HEK293 (cell line): ENCODE measurements around the gene ZBED4.
A peak's percentile ranks its signal among the peaks of the same experiment; 100 is the strongest.

Experiments
- HOXA7 ChIP-seq: sonication (generic); formaldehyde crosslinking; IDR thresholded peaks from 2 replicates; pipeline ENCODE4 v1.8.1; 2022; ENCODE audit warnings: missing genetic modification reagents, borderline replicate concordance
- KLF1 ChIP-seq: fragments of 450-650 bp; formaldehyde crosslinking; IDR thresholded peaks from 2 replicates; pipeline ENCODE4 v1.5.1; 2016; ENCODE audit warnings: missing biosample characterization, missing genetic modification characterization
- KLF9 ChIP-seq: fragments of 450-650 bp; formaldehyde crosslinking; IDR thresholded peaks from 2 replicates; pipeline ENCODE4 v1.5.1; 2016; ENCODE audit warnings: missing biosample characterization, missing genetic modification characterization, low read depth
- MEIS1 ChIP-seq: sonication (generic); formaldehyde crosslinking; IDR thresholded peaks from 2 replicates; pipeline ENCODE4 v1.8.1; 2022; ENCODE audit warnings: missing genetic modification reagents, mild to moderate bottlenecking, borderline replicate concordance
- MZF1 ChIP-seq: fragments of 450-650 bp; formaldehyde crosslinking; IDR thresholded peaks from 2 replicates; pipeline ENCODE4 v1.5.1; 2017; ENCODE audit warnings: missing biosample characterization, missing genetic modification characterization, borderline replicate concordance
- PRDM1 ChIP-seq: fragments of 450-650 bp; formaldehyde crosslinking; IDR thresholded peaks from 2 replicates; pipeline ENCODE4; 2016; ENCODE audit warnings: missing biosample characterization, missing genetic modification characterization
- SP3 ChIP-seq: fragments of 450-650 bp; formaldehyde crosslinking; IDR thresholded peaks from 2 replicates; pipeline ENCODE4 v1.5.1; 2016; ENCODE audit warnings: missing biosample characterization, missing genetic modification characterization
- ZBTB1 ChIP-seq: fragments of 450-650 bp; formaldehyde crosslinking; IDR thresholded peaks from 2 replicates; pipeline ENCODE4 v1.5.1; 2016; ENCODE audit warnings: missing biosample characterization, missing genetic modification characterization
- ZBTB48 ChIP-seq: fragments of 450-650 bp; formaldehyde crosslinking; IDR thresholded peaks from 2 replicates; pipeline ENCODE4 v1.5.1; 2016; ENCODE audit warnings: missing biosample characterization, missing genetic modification characterization
- ZFHX2 ChIP-seq: fragments of 450-650 bp; formaldehyde crosslinking; conservative IDR thresholded peaks from 2 replicates; pipeline ENCODE4 v1.5.1; 2016; ENCODE audit warnings: missing biosample characterization, missing genetic modification characterization
- ZFP3 ChIP-seq: fragments of 450-650 bp; formaldehyde crosslinking; IDR thresholded peaks from 2 replicates; pipeline ENCODE4 v1.5.1; 2016; ENCODE audit warnings: low read depth, missing biosample characterization, missing genetic modification characterization
- ZFP37 ChIP-seq: fragments of 450-650 bp; formaldehyde crosslinking; IDR thresholded peaks from 2 replicates; pipeline ENCODE4 v1.5.1; 2016; ENCODE audit warnings: missing biosample characterization, missing genetic modification characterization
- ZNF175 ChIP-seq: fragments of 450-650 bp; formaldehyde crosslinking; IDR thresholded peaks from 2 replicates; pipeline ENCODE4 v1.5.1; 2016; ENCODE audit warnings: missing biosample characterization, missing genetic modification characterization
- ZNF19 ChIP-seq: fragments of 450-650 bp; formaldehyde crosslinking; IDR thresholded peaks from 2 replicates; pipeline ENCODE4; 2016; ENCODE audit warnings: missing biosample characterization, missing genetic modification characterization, low read depth
- ZNF2 ChIP-seq: fragments of 450-650 bp; formaldehyde crosslinking; IDR thresholded peaks from 2 replicates; pipeline ENCODE4 v1.5.1; 2016; ENCODE audit warnings: missing biosample characterization, missing genetic modification characterization
- ZNF266 ChIP-seq: fragments of 450-650 bp; formaldehyde crosslinking; IDR thresholded peaks from 2 replicates; pipeline ENCODE4 v1.5.1; 2016; ENCODE audit warnings: missing biosample characterization, missing genetic modification characterization, low read depth
- ZNF354C ChIP-seq: fragments of 450-650 bp; formaldehyde crosslinking; IDR thresholded peaks from 2 replicates; pipeline ENCODE4 v1.5.1; 2016; ENCODE audit warnings: missing biosample characterization, missing genetic modification characterization, low read depth, borderline replicate concordance
- ZNF391 ChIP-seq: fragments of 450-650 bp; formaldehyde crosslinking; IDR thresholded peaks from 2 replicates; pipeline ENCODE4 v1.5.1; 2016; ENCODE audit warnings: low read depth, missing biosample characterization, missing genetic modification characterization, borderline replicate concordance
- ZNF473 ChIP-seq: fragments of 450-650 bp; formaldehyde crosslinking; IDR thresholded peaks from 2 replicates; pipeline ENCODE4 v1.5.1; 2017; ENCODE audit warnings: missing biosample characterization, missing genetic modification characterization
- ZNF514 ChIP-seq: fragments of 450-650 bp; formaldehyde crosslinking; IDR thresholded peaks from 2 replicates; pipeline ENCODE4 v1.5.1; 2016; ENCODE audit warnings: missing biosample characterization, missing genetic modification characterization
- ZNF548 ChIP-seq: fragments of 450-650 bp; formaldehyde crosslinking; IDR thresholded peaks from 2 replicates; pipeline ENCODE4 v1.5.1; 2016; ENCODE audit warnings: missing biosample characterization, missing genetic modification characterization
- ZNF558 ChIP-seq: fragments of 450-650 bp; formaldehyde crosslinking; IDR thresholded peaks from 2 replicates; pipeline ENCODE4 v1.5.1; 2016; ENCODE audit warnings: missing biosample characterization, missing genetic modification characterization
- ZNF623 ChIP-seq: fragments of 450-650 bp; formaldehyde crosslinking; IDR thresholded peaks from 2 replicates; pipeline ENCODE4 v1.5.1; 2016; ENCODE audit warnings: missing biosample characterization, missing genetic modification characterization
- ZNF624 ChIP-seq: fragments of 450-650 bp; formaldehyde crosslinking; IDR thresholded peaks from 2 replicates; pipeline ENCODE4 v1.5.1; 2017; ENCODE audit warnings: missing biosample characterization, missing genetic modification characterization
- ZNF626 ChIP-seq: fragments of 450-650 bp; sonication (Bioruptor Pico); formaldehyde crosslinking; IDR thresholded peaks from 2 replicates; pipeline ENCODE4 v1.5.1; 2018; ENCODE audit warnings: missing biosample characterization, missing genetic modification characterization, inconsistent platforms
- ZNF707 ChIP-seq: fragments of 450-650 bp; formaldehyde crosslinking; IDR thresholded peaks from 2 replicates; pipeline ENCODE4 v1.5.1; 2016; ENCODE audit warnings: missing biosample characterization, missing genetic modification characterization
- TF ChIP-seq, protein P1 (sequence below): fragments of 450-650 bp; formaldehyde crosslinking; IDR thresholded peaks from 2 replicates; pipeline ENCODE4 v1.5.1; 2016; ENCODE audit warnings: missing biosample characterization, missing genetic modification characterization
- TF ChIP-seq, protein P2 (sequence below): fragments of 450-650 bp; formaldehyde crosslinking; IDR thresholded peaks from 2 replicates; pipeline ENCODE4 v1.5.1; 2017; ENCODE audit warnings: missing biosample characterization, missing genetic modification characterization
- TF ChIP-seq, protein P3 (sequence below): fragments of 450-650 bp; formaldehyde crosslinking; optimal IDR thresholded peaks from 2 replicates; pipeline ENCODE3; 2016; ENCODE audit warnings: missing biosample characterization, mild to moderate bottlenecking, missing genetic modification characterization
- TF ChIP-seq, protein P4 (sequence below): fragments of 450-650 bp; formaldehyde crosslinking; IDR thresholded peaks from 2 replicates; pipeline ENCODE4 v1.5.1; 2016; ENCODE audit warnings: missing biosample characterization, missing genetic modification characterization, low read depth
- TF ChIP-seq, protein P5 (sequence below): fragments of 450-650 bp; formaldehyde crosslinking; IDR thresholded peaks from 2 replicates; pipeline ENCODE4 v1.5.1; 2016; ENCODE audit warnings: missing biosample characterization, missing genetic modification characterization, low read depth

The ZBED4 gene

DNA sequence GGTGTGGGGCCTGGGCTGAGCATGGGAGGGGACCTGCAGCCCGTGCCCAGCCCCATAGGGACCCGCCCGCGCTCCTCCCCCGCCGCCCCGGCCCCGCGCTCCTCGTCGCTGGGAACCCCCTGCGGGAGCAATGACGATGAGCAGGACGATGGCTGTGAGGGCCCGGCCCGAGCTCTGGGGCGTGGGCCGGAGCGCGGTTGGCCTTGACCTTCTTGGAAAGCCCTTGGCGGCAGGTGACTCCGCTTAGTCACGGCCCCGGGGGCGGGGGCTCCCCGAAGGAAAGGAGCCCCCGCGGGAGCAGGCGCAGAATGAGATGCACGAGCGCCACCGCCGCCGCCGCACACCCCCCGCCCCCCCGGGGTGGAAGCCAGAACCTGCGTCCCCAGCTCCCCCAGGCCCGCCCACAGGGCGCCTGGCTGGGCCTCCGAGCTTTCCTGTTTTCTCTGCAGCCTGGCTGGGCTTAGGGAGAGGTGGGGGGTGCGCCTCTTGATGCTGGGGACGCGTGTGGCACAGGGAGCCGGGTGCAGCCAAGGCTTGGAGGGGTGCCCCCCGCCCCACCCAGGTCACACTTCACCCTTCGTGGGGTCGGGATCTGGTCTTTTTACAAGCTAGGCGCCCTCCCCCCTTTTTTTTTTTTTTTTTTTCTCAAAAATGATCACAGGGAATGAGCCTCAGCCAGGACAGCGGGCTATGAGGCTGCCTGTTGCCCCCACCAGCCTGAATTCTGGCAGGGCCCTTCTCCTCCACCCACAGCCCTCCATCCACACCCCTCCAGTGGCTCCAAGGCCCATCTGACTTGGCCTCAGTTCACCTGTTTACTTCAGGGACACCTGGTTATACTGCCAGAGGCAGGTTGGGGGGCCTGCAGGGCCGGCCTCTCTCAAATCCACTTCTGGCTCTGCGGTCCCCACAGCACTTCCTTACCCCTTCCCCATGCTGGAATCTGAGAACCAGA is 82.7 kb downstream of the ZBED4 start (continued):
- TF ChIP-seq, protein P1, sequence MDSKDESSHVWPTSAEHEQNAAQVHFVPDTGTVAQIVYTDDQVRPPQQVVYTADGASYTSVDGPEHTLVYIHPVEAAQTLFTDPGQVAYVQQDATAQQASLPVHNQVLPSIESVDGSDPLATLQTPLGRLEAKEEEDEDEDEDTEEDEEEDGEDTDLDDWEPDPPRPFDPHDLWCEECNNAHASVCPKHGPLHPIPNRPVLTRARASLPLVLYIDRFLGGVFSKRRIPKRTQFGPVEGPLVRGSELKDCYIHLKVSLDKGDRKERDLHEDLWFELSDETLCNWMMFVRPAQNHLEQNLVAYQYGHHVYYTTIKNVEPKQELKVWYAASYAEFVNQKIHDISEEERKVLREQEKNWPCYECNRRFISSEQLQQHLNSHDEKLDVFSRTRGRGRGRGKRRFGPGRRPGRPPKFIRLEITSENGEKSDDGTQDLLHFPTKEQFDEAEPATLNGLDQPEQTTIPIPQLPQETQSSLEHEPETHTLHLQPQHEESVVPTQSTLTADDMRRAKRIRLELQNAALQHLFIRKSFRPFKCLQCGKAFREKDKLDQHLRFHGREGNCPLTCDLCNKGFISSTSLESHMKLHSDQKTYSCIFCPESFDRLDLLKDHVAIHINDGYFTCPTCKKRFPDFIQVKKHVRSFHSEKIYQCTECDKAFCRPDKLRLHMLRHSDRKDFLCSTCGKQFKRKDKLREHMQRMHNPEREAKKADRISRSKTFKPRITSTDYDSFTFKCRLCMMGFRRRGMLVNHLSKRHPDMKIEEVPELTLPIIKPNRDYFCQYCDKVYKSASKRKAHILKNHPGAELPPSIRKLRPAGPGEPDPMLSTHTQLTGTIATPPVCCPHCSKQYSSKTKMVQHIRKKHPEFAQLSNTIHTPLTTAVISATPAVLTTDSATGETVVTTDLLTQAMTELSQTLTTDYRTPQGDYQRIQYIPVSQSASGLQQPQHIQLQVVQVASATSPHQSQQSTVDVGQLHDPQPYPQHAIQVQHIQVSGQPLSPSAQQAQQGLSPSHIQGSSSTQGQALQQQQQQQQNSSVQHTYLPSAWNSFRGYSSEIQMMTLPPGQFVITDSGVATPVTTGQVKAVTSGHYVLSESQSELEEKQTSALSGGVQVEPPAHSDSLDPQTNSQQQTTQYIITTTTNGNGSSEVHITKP (tag by site-specific recombination), result peak; percentile 88
- peak; percentile 92 for TF ChIP-seq KLF1 (tag by site-specific recombination)
- TF ChIP-seq ZFHX2 (tag by site-specific recombination), result peak; percentile 93
- no peak for TF ChIP-seq ZNF548 (tag by site-specific recombination)
- no peak for TF ChIP-seq ZNF626 (tag by site-specific recombination)
- no peak for TF ChIP-seq ZFP3 (tag by site-specific recombination)
- TF ChIP-seq MEIS1 (CRISPR knock-in tag), result no peak
- no peak for TF ChIP-seq ZNF266 (tag by site-specific recombination)
- TF ChIP-seq ZBTB48, result 0 out of 2 replicates have a peak, but pooled peaks have one; percentile 48
- TF ChIP-seq MZF1 (tag by site-specific recombination), result no peak
- TF ChIP-seq HOXA7 (CRISPR knock-in tag), result no peak
- TF ChIP-seq, protein P2, sequence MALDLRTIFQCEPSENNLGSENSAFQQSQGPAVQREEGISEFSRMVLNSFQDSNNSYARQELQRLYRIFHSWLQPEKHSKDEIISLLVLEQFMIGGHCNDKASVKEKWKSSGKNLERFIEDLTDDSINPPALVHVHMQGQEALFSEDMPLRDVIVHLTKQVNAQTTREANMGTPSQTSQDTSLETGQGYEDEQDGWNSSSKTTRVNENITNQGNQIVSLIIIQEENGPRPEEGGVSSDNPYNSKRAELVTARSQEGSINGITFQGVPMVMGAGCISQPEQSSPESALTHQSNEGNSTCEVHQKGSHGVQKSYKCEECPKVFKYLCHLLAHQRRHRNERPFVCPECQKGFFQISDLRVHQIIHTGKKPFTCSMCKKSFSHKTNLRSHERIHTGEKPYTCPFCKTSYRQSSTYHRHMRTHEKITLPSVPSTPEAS, result no peak
- no peak for TF ChIP-seq ZNF623 (tag by site-specific recombination)
- TF ChIP-seq ZNF391 (tag by site-specific recombination), result no peak
- no peak for TF ChIP-seq ZNF354C (tag by site-specific recombination)
- no peak for TF ChIP-seq ZBTB1 (tag by site-specific recombination)
- TF ChIP-seq, protein P3, sequence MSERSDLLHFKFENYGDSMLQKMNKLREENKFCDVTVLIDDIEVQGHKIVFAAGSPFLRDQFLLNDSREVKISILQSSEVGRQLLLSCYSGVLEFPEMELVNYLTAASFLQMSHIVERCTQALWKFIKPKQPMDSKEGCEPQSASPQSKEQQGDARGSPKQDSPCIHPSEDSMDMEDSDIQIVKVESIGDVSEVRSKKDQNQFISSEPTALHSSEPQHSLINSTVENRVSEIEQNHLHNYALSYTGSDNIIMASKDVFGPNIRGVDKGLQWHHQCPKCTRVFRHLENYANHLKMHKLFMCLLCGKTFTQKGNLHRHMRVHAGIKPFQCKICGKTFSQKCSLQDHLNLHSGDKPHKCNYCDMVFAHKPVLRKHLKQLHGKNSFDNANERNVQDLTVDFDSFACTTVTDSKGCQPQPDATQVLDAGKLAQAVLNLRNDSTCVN (tag by site-specific recombination), result peak; percentile 75
- no peak for TF ChIP-seq ZNF558
- TF ChIP-seq ZNF175 (tag by site-specific recombination), result no peak
- TF ChIP-seq ZNF473, result no peak
- TF ChIP-seq, protein P4, sequence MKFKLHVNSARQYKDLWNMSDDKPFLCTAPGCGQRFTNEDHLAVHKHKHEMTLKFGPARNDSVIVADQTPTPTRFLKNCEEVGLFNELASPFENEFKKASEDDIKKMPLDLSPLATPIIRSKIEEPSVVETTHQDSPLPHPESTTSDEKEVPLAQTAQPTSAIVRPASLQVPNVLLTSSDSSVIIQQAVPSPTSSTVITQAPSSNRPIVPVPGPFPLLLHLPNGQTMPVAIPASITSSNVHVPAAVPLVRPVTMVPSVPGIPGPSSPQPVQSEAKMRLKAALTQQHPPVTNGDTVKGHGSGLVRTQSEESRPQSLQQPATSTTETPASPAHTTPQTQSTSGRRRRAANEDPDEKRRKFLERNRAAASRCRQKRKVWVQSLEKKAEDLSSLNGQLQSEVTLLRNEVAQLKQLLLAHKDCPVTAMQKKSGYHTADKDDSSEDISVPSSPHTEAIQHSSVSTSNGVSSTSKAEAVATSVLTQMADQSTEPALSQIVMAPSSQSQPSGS (tag by site-specific recombination), result no peak
- no peak for TF ChIP-seq ZNF514 (tag by site-specific recombination)
- TF ChIP-seq, protein P5, sequence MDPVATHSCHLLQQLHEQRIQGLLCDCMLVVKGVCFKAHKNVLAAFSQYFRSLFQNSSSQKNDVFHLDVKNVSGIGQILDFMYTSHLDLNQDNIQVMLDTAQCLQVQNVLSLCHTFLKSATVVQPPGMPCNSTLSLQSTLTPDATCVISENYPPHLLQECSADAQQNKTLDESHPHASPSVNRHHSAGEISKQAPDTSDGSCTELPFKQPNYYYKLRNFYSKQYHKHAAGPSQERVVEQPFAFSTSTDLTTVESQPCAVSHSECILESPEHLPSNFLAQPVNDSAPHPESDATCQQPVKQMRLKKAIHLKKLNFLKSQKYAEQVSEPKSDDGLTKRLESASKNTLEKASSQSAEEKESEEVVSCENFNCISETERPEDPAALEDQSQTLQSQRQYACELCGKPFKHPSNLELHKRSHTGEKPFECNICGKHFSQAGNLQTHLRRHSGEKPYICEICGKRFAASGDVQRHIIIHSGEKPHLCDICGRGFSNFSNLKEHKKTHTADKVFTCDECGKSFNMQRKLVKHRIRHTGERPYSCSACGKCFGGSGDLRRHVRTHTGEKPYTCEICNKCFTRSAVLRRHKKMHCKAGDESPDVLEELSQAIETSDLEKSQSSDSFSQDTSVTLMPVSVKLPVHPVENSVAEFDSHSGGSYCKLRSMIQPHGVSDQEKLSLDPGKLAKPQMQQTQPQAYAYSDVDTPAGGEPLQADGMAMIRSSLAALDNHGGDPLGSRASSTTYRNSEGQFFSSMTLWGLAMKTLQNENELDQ (tag by site-specific recombination), result no peak
- TF ChIP-seq SP3, result peak; percentile 53
- peak; percentile 51 for TF ChIP-seq KLF9 (tag by site-specific recombination)
- TF ChIP-seq ZFP37 (tag by site-specific recombination), result no peak
- TF ChIP-seq ZNF2, result no peak
- no peak for TF ChIP-seq ZNF707 (tag by site-specific recombination)
- no peak for TF ChIP-seq ZNF624 (tag by site-specific recombination)
- no peak for TF ChIP-seq PRDM1 (tag by site-specific recombination)
- TF ChIP-seq ZNF19 (tag by site-specific recombination), result no peak
